ENCODE measurements around the gene RAB10. TPM values are rescaled to one million over a fixed set of nuclear protein-coding genes. Genes with fewer than 3 reads are reported as not detected.
A peak's percentile ranks its signal among the peaks of the same experiment; 100 is the strongest.

Gene RAB10
- 124 and 130 TPM in 2 replicates for total RNA-seq (2021)
- long read RNA-seq, transcript RAB10-201 (6 exons, 3,535 nt): major isoform, 720 of 762 reads
- long read RNA-seq, partial matches to known transcripts: 13 of 762 reads
- long read RNA-seq, other reads (novel, unspliced or antisense): 27 of 762 reads

DNA sequence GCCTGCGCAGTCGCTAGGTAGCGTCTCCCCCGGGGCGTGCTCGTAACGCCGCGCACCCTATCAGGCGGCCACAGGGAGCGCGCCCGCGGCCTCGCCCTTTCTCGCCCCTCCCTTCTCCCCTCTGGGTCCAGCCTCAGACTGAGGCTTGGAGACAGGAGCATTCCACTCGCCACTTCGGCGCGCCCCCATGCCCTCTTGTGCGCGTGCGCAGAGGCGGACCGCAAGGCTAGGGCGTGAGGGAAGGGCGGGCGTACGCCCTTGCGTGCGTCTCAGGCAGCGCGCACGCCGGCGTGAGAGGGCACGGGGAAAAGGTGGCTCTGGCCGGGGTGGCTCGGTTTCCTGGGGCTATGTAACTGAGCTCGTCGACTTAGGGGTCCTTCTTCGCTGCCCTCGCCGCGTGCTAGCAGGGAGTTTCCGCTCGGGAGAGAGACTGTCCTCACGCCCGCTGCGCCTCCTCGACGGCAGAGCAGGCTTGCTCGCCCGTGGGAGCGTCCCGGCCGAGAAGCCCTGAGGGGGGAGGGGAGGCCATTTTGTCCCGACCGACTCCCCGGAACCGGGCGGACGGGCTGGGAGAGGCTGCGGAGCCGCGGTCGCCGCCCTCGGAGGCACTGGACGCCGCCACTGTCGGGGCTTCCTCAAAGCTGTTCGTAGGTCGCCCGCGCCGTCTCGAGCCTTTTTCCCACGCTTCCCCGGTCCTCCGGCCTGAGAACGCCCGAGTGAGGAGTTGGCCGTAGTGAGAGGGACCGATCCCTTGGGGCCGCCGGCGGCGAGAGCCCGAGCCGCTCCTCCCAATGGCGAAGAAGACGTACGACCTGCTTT lies at the start of gene RAB10:
TSS of gene RAB10 (plus strand) at position 267 of the 819 bp plus-strand sequence. CDS start at position 792, 525 bp downstream.
- no peaks in the 10 kb centered on the region for H3K9me3 Mint-ChIP-seq
- H3K9ac ChIP-seq (ENCODE audit: extremely low read depth, insufficient read length, low read length): peak within 1 kb of the TSS; percentile 99
- no peak within 1 kb of the TSS for H3T11ph ChIP-seq (ENCODE audit: low read length)
- H4K5ac ChIP-seq (ENCODE audit: insufficient read length, low read depth, low read length): peak within 1 kb of the TSS; percentile 41
- no peak within 1 kb of the TSS for H2BK15ac ChIP-seq (ENCODE audit: low read depth, low read length)
- peak within 1 kb of the TSS; percentile 96 for H3K18ac ChIP-seq (ENCODE audit: insufficient read length, low read depth, low read length)
- no peaks in the 10 kb centered on the region for H3K27me3 Mint-ChIP-seq (ENCODE audit: low read depth)
- no peak within 1 kb of the TSS for H3K4ac ChIP-seq (ENCODE audit: low read depth, low read length)
- no CpG with 5 or more reads among the region's 94 CpGs for WGBS (ENCODE audit: extremely low coverage, insufficient read length, low lambda C conversion rate)
- H3K56ac ChIP-seq (ENCODE audit: insufficient read length, low read depth, low read length): no peak within 1 kb of the TSS
- H3K36me3 Mint-ChIP-seq (ENCODE audit: insufficient read depth in 1 of 3, low read depth in 3 of 3): peaks cover 9 to 27% (median 22%) of the 10 kb centered on the region in 3 experiments; a peak in 6 of 7 replicates
- H3K79me1 ChIP-seq (ENCODE audit: insufficient read depth, low read depth, low read length, poor library complexity, severe bottlenecking): peaks cover 3% of the 10 kb centered on the region
- peak within 1 kb of the TSS; percentile 71 for H2BK12ac ChIP-seq (ENCODE audit: insufficient read length, low read depth, low read length)
- peak within 1 kb of the TSS; percentile 86 to 96 for H3K4me3 Mint-ChIP-seq
- no peaks in the 10 kb centered on the region for H3K9me3 ChIP-seq (ENCODE audit: control insufficient read depth, low read depth, low read length)
- peak; percentile 99 for DNase-seq
- H4K8ac ChIP-seq (replicated peaks; ENCODE audit: insufficient read length, low read depth, low read length): no peak within 1 kb of the TSS
- H4K91ac ChIP-seq (ENCODE audit: insufficient read length, low read depth, low read length): no peak within 1 kb of the TSS
- no peaks in the 10 kb centered on the region for H3K27me3 ChIP-seq (ENCODE audit: insufficient read depth, low read length)
- H2BK120ac ChIP-seq (ENCODE audit: low read depth, low read length, poor library complexity, severe bottlenecking): no peak within 1 kb of the TSS
- peak within 1 kb of the TSS; percentile 74 for H3K27ac ChIP-seq (ENCODE audit: insufficient read length, low read depth, low read length)
- peak within 1 kb of the TSS; percentile 52 for H2AK5ac ChIP-seq (ENCODE audit: insufficient read length, low read length)
- no peak within 1 kb of the TSS for H2AFZ ChIP-seq (ENCODE audit: low read length)
- H3K14ac ChIP-seq (ENCODE audit: insufficient read depth, low read length): peak within 1 kb of the TSS; percentile 94
- H3K23ac ChIP-seq (ENCODE audit: insufficient read length, low read depth, low read length): peak within 1 kb of the TSS; percentile 38
- peaks cover 10 to 12% of the 10 kb centered on the region in 2 experiments for H3K4me1 Mint-ChIP-seq
- H3K79me2 ChIP-seq (ENCODE audit: insufficient read depth, low read length): peaks cover 43% of the 10 kb centered on the region
- peak within 1 kb of the TSS; percentile 99 for H3K27ac Mint-ChIP-seq
- peak within 1 kb of the TSS; percentile 100 for H3K4me2 ChIP-seq (ENCODE audit: insufficient read depth, insufficient read length, low read length)
- no peaks in the 10 kb centered on the region for H4K20me1 ChIP-seq (ENCODE audit: control insufficient read depth, insufficient read depth, insufficient read length)
- peaks cover 13% of the 10 kb centered on the region for H3K23me2 ChIP-seq (ENCODE audit: insufficient read length, low read depth, low read length, poor library complexity, severe bottlenecking)
- no peak within 1 kb of the TSS for H2BK20ac ChIP-seq (ENCODE audit: low read depth, low read length, poor library complexity, severe bottlenecking)
- TF ChIP-seq, protein P1, sequence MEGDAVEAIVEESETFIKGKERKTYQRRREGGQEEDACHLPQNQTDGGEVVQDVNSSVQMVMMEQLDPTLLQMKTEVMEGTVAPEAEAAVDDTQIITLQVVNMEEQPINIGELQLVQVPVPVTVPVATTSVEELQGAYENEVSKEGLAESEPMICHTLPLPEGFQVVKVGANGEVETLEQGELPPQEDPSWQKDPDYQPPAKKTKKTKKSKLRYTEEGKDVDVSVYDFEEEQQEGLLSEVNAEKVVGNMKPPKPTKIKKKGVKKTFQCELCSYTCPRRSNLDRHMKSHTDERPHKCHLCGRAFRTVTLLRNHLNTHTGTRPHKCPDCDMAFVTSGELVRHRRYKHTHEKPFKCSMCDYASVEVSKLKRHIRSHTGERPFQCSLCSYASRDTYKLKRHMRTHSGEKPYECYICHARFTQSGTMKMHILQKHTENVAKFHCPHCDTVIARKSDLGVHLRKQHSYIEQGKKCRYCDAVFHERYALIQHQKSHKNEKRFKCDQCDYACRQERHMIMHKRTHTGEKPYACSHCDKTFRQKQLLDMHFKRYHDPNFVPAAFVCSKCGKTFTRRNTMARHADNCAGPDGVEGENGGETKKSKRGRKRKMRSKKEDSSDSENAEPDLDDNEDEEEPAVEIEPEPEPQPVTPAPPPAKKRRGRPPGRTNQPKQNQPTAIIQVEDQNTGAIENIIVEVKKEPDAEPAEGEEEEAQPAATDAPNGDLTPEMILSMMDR (conservative IDR thresholded peaks at IDR 0.05): no peak
- no peak within 1 kb of the TSS for H2BK5ac ChIP-seq (ENCODE audit: insufficient read length, low read length)
- no peaks in the 10 kb centered on the region; the same call in 1 of the 2 replicates for H3K4me1 ChIP-seq (ENCODE audit: insufficient read depth, low read length)

Measured in H9 (cell line).